ENCODE data around the gene RPN2.
"Not testable (repeated sequence)": the region's sequence is repeated elsewhere in the genome, so short reads cannot be mapped to it uniquely, and the experiment has no call there.

The RPN2 gene

DNA sequence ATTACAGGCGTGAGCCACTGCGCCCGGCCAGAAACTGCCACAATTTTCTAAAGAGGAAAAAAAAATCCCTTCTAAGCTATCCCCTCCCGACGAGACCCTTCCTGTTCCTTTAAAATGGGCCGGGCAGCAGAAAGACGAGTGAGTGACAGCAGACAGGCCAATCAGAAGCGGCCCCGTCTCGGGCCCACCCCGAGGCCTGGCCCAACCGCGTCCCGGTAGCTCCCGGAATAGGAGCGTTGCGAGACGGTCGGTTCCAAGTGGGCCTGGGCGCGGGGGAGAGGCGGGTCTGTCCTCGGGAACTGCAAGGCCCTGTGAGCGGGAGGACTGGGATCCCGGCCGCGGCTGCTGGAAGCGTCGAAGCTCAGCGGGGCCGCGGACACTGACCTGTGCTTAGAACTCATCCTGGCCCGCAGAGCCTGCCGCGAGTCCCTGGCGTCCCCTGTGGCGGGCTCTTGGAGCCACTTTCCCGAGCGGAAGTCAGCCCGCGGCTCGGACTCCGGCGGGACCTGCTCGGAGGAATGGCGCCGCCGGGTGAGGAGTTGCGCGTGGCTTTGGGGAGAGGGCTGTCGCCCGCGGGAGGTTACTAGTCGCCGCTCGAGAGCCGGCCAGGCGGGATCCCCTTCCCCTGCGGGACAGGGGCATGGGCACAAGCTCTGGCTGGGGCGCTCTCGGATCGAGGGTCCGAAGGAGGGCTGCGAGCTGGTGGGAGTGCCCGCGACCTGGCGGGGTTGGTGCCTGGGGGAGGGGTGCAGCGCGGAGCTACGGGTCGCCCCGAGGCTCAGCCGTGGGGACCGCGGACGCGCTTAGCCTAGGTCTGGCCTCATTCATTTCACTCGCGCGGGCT, at the start of gene RPN2, which contains the start of gene MROH8:
Gene RPN2, plus strand, starts transcription at position 492 of the 844 bp plus-strand sequence. Its CDS starts 27 bp downstream, at position 519.
Gene MROH8, minus strand, starts transcription at position 710 of the 844 bp plus-strand sequence.
- DNase-seq (ENCODE audit: low spot score) = peak; percentile 98

DNA sequence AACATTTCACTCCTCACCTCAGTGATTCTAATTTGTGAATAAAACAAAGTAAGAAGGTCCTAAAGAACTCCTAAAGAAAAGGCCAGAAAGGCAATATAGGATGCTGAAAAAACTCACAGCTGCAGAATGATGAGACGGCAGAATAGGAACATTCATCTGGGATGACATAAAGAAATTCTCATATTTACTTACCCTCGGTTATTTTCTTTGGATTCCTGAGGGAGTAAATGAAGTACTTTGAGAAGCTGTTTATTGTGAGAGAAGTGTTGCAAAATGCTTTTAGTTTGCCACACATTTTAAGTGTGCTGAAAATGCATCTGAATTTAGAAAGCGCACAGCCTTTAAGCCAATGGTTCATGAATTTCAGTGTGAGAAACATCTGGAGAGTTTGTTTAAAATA, 47.6 kb upstream of the RPN2 start:
- no peak for DNase-seq (ENCODE audit: low spot score)

DNA sequence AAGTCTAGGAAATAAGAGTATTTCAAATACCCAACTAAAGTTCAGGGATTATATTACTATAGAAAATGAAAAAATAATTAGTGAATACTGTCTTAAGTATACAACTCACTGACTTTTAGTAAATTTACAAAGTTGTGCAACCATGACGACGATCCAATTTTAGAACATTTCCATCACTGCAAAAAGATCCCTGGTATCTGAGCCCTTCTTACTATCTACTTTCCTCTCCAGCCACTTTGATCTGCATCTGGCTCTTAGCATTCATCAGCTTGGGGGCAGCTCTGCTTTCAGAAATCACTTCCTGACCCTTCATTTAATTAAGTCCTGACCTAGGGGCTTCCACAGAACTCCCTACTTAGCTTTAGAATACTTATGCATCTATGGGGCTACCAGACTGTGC, 45.2 kb upstream of the RPN2 start:
- DNase-seq (ENCODE audit: low spot score) = no peak

DNA sequence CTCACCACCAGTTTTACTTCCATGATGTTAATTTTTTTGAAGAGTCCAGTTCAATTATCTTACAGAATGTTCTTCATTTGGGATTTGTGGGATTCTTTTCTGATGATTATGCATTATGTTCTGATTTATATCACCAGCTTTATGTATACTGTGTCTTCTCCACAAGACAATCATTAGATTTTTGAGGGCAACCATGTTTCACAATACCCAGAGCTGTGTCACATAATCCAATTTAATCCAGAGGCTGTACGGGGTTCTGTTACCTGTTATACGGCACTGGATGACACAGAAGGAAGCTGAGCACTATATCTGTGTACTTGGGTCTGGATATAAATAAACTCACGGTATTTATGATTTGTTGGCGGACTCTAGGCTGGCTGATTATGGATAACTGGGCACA, 41.6 kb upstream of the RPN2 start:
- DNase-seq (ENCODE audit: low spot score) = no peak

DNA sequence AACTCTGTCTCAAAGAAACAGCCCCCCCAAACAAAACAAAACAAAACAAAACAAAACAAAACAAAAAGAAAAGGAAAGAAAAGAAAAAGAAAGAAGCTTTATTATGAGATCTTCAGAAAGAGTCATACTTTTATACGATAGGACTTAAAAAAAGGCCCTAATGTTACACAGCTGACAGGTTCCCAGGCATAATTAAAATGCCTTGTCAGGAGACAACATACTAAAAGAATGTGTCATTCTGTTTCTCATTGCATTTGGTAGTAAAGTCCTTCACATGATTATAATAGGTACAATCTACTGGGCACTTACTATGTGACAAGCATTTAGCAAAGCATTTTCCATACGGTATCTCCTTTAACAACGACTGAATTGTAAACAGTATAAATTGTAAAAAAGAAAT, 36.4 kb upstream of the RPN2 start:
- DNase-seq (ENCODE audit: low spot score) = no peak

DNA sequence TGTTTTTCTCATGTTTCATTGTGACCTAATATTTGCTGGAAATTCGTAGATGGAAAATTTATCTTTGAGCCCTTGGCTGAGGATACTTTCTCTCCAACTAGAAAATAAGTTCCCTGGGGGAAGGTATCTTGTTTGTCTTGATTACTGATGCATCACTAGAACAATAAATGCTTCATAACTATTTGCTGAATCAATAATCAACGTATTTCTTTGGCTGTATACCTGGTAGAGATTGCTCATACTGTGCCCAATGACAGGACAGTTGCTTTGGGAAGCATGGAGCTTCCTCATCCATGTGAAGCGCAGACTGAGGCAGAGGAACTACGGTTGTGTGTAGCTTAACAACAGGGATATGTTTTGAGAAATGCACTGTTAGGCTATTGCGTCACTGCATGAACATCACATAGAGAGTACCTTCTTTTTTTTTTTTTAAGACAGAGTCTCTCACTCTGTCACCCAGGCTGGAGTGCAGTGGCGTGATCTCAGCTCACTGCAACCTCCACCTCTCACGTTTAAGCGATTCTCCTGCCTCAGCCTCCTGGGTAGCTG, 34.2 kb upstream of the RPN2 start:
- DNase-seq (ENCODE audit: low spot score) = no peak

DNA sequence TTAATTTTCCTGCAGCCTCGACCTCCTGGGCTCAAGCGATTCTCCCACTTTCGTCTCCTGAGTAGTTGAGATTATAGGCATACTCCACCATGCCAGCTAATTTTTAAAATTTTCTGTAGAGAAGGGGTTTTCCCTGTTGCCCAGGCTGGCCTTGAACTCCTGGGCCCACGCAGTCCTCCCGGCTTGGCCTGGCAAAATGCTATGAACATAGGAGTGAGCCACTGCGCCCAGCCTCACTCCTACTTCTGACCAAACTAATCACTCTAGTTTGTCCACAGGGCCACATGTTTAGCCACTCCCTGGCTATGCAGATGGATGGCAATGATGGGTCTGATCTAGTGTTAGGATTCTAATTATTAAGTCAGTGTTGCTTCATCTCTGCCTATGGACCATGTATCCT, 31.9 kb upstream of the RPN2 start:
- DNase-seq (ENCODE audit: low spot score) = no peak

DNA sequence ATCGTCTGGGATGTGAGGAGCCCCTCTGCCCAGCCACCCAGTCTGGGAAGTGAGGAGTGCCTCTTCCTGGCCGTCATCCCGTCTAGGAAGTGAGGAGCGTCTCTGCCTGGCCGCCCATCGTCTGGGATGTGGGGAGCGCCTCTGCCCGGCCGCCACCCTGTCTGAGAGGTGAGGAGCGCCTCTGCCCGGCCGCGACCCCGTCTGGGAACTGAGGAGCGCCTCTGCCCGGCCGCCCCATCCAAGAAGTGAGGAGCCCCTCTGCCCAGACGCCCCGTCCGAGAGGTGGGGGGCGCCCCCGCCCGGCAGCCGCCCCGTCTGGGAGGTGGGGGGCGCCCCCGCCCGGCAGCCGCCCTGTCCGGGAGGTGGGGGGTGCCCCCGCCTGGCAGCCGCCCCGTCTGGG, 28.3 kb upstream of the RPN2 start:
- DNase-seq (ENCODE audit: low spot score) = not testable (repeated sequence)

DNA sequence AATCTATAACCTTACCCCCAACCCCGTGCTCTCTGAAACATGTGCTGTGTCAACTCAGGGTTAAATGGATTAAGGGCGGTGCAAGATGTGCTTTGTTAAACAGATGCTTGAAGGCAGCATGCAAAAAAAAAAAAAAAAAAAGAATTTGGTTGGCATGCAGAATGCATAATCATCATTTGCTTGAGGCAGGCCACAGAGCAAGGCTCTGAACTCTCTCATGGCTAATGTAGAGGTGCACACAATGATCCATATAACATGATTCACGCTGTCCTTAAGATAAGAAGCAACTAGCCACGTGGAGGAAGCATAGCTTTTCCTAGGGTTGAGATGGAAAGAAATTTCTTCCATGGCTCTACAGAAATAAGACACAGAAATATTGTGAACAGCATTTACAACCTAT, 27.6 kb upstream of the RPN2 start:
- DNase-seq (ENCODE audit: low spot score) = no peak

DNA sequence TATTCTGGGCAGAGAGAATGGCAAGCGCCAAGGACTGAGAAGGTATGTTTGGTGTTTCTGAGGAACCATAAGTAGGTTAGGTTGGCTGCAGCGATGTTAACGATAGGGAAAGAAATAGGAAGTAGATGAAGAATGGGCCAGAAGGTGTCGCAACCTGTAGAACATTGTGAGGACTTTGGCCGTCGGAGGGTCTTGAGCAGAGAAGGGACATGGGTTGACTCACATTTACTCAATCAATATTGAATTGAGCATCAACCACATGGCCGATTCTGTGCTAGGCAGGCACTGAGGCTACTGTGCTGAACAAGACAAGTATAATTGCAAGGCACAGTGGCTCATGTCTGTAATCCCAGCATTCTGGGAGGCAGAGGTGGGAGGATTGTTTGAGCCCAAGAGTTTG, 26.8 kb upstream of the RPN2 start:
- no peak for DNase-seq (ENCODE audit: low spot score)

DNA sequence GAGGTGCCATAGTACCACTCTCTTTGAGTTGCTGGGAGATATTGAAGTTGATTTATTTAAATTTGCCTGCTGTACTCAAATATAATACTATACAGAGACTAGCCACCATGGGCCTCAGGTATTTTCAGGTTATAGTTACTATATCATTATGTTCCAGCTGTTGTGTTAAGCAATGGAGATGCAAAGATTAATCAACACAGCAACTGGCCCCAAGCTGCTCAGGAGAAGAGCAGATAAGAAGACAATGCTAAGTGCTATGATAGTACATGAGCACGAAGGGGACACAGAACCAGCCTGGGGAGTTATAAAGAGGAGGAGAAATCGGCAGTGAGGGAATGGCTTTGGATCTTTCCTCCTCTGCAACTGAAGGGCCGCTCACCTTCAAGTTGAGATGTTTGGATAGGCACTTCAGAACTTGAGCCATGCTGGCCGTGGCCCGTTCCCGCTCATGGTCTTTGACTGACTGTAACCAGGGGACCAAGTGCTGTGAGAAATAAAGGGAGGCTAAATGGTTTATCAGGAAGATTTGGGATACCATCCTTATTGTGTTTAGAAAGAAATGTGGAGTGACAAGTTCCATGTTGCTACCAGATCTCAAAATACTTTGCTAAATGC, 24.3 kb upstream of the RPN2 start:
- no peak for DNase-seq (ENCODE audit: low spot score)

DNA sequence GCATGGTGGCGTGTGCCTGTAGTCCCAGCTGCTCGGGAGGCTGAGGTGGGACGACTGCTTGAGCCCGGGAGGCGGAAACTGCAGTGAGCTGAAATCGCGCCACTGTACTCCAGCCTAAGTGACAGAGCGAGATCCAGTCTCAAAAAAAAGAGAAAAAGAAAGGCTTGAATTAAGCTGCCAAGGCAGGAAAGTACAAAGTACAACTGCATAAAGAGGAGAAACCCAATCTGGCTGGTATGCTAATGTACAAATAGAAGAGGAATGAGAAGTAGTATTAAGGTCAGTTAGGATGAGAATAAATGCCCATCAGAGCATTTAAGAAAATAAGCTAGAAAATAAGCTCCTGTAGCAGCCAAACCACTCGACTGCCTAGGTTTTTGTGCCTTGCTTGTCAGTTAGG, 23.1 kb upstream of the RPN2 start:
- DNase-seq (ENCODE audit: low spot score) = no peak

DNA sequence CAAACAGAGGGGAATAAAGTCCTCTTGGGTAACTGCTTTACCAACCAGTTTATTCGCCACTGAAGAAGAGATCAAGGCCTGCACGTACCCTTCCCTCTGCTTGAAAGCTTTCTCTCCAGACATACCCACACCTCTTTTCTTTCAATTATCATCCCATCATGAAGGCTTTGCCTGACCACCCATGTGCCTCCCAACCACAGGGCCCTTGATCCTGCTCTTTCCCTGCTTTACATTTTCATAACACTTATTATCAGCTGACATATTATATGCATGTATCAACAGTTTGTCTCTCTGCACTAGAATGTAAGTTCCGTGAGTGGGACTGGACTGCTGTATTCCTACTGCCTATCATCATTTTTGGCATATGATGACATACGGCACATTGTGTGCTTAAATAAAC, 20.9 kb upstream of the RPN2 start:
- DNase-seq (ENCODE audit: low spot score) = no peak

DNA sequence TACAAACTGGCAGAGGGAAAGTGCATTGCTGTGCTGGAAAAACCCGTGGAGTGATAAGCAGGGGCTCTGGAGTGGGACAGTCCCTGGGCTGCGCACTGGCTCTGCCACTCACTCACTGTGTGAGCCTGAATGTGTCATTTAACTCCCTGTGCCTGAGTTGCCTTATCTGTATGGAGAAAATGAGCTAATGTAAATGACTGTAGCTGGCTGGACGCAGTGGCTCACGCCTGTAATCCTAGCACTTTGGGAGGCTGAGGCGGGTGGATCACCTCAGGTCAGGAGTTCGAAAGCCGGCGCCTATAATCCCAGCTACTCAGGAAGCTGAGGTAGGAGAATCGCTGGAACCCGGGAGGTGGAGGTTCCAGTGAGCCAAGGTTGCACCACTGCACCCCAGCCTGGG, 18.4 kb upstream of the RPN2 start:
- no peak for DNase-seq (ENCODE audit: low spot score)

DNA sequence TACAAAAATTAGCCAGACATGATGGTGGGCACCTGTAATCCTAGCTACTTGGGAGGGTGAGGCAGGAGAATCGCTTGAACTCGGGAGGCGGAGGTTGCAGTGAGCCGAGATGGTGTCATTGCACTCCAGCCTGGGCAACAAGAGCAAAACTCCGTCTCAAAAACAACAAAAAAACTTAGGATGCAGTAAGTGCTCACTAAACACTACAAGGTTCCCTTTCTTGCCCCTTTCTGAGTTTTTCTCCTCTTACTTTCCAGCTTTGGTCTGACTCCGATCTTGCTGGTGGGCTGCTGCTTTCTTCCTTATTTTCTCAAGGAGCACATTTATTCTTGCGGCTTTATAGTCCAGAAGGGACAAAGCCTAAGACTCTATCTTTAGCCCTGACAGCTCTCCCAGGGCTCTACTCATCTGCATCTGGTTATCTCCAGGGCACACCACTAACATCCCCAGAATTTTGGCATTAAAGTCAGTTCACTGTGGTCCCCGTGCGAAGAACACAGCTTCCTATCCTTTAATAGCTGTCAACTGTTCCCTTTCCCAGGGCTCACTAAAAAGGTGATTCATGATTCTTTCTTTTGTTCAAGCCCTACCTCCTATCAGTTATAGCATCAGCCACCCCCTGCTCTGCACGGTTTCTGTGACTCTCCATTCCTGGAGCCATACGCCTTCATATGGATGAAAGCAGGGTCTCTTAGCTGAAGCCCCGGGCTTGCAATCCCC, 17.1 kb upstream of the RPN2 start:
- DNase-seq (ENCODE audit: low spot score) = no peak

DNA sequence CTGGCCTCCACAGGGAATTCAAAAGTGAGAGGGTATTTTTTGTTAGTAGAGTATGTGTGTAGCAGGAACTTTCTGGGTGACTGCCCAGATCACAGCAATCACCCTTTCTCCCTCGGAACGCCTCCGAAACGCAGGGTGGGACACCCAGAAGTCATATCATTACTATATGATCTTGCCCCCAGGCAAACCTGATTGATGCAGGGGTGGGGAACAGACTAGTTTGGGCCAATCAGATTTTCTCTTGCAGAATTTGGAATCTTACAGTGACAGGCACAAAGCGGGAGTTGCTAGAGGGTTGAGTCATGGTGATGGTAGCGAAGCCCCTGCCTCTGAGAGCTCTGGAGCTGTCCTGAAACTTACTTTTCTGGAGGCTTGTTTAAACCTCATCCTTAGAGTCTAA, 16.5 kb upstream of the RPN2 start:
- DNase-seq (ENCODE audit: low spot score) = no peak

DNA sequence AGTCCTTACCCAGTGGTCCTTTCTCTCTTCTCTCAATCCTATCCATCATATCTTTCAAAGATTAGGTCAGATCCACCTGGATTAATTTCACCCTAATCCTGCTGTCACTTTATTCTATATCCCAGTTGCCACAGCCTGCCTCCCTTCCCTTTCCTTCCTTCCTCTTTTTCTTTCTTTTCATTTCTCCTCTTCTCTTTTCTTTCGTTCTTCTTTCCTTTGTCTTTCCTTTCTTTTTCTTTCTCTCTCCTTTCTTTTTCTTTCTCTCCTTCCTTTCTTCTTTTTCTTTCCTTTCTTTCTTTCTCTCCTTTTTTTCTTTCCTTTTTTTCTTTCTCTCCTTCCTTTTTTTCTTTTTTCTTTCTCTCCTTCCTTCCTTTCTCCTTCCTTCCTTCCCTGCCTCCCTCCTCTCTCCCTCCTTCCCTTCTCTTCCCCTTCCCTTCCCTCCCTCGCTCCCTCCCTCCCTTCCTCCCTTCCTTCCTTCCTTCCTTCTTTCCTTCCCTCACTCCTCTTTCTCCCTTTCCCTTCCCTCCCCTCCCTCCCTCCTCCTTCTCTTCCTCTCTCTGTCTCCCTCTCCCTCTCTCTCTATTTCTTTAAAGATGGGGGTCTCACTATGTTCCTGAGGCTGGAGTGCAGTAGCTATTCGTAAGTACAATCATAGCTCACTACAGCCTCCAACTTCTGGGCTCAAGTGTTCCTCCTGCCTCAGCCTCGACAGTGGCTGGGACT, 15.1 kb upstream of the RPN2 start:
- no peak for DNase-seq (ENCODE audit: low spot score)

DNA sequence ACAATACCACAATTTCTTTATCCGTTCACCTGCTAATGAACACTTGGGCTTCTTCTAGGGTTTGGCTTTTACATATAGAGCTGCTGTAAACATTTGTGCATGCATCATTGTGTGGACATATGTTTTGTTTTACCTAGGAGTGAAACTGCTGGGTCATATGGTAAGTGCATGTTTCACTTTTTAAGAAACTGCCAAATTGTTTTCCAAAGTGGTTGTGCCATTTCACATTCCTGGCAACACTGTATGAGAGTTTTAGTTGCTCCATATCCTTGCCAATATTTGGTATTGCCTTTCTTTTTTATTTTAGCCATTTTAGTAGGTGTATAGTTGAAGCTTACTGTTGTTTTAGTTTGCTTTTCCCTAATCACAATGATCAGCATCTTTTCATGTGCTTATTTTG, 14.1 kb upstream of the RPN2 start:
- DNase-seq (ENCODE audit: low spot score) = no peak

DNA sequence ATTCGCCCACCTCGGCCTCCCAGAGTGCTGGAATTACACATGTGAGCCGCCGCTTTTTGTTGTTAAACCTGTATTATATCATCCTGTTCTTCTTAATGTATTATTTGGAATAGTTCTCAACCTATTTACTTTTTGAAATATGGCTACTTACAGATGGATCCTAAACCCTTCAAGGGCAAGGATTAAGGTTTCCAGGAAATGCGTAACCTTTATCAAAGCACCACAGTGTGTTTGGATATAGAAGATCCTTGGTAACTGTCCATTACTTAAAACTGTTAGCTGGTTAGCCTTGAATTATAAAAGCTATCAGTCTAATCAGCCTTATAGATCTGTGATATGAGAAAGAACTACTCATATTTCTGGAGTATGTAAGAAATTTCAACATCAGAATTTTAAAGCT, 12.3 kb upstream of the RPN2 start:
- no peak for DNase-seq (ENCODE audit: low spot score)

DNA sequence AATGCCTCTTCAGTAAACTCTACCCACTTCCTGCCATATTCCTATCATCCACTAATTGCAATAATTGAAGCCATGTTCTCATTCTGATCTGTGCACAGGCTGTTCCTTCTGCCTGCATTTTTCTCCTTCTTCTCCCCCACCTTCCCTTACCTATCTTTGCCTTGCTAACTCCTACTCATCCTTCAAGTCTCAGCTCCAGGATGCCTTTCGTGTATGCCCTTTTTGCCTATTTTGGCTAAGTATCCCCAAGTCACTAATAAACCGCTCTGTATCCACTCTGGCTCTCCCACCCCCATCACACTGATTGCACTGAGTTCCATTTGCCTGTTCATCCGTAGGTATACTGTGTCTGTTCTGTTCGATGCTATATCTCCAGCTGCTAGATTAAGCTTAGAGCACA, 6.3 kb upstream of the RPN2 start:
- DNase-seq (ENCODE audit: low spot score) = no peak

DNA sequence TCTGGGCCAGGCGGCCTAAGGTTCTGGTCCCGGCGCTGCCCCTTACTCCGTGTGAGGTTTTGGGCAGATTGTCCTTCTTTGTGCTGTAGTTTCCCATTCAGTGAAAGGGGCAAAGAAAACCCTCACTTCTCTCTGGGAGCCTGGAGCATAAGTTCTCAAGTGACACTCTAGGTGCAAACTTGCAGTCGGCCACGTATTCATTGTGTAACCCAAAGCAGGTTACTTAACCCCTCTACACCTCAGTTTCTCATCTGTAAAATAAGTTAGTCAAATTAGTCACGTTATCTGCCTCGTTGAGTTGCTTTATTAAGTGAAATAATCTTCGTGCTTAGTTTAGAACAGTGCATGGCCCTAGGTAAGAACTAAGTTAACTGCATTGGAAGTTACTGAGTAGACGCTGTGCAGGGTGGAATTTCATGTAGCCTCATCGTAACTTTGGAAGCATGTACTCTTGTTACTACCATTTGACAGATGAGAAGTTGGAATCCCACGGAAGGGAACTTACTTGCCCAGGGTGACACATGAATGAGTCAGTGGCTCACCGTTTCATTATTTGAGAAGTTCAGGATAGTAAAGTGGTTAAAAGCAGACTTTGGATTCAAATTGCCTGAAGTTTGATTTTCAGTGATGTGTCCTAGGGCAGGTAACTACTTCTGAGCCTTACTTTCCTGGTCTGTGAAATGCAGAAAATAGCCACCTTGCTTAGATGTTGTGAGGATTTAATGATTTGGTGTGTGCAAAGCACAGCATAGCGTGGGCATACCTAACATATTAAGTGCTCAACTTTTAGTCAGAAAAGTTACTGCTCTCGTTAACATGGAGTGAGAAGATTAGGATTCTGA, 774 bp downstream of the RPN2 start:
- no peak for DNase-seq (ENCODE audit: low spot score)

Measured in Ammon's horn (tissue), 1 donor.